Fibroblast of skin of right biceps (primary cell): ENCODE data around the gene KCNJ2.

Source experiments
- DNase-seq: peaks from one replicate; pipeline ENCODE4 v3.0.0-alpha.2; 2013

KCNJ2 gene

GRCh38 chr17:70206361-70207010 is 37.2 kb downstream of the KCNJ2 start:
- DNase-seq, result no peak

DNA sequence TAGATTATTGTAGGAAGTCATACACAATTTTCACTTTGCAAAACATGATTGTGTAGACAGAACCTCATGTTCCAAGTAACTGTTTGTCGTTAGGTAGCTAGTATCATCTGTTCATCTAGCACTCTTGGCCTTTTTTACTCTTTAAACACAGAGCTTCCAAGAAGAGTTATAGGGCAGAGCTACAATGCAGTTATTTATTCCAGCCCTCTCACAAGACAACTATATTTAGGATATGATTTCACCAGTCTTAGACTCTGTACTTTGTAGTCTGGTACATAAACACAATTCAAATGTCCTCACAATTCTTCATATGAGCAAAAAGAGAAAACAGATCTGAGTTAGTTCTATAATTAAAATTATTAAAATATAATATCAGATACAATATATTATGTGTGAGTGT is 37.9 kb downstream of the KCNJ2 start:
- DNase-seq, result no peak

DNA sequence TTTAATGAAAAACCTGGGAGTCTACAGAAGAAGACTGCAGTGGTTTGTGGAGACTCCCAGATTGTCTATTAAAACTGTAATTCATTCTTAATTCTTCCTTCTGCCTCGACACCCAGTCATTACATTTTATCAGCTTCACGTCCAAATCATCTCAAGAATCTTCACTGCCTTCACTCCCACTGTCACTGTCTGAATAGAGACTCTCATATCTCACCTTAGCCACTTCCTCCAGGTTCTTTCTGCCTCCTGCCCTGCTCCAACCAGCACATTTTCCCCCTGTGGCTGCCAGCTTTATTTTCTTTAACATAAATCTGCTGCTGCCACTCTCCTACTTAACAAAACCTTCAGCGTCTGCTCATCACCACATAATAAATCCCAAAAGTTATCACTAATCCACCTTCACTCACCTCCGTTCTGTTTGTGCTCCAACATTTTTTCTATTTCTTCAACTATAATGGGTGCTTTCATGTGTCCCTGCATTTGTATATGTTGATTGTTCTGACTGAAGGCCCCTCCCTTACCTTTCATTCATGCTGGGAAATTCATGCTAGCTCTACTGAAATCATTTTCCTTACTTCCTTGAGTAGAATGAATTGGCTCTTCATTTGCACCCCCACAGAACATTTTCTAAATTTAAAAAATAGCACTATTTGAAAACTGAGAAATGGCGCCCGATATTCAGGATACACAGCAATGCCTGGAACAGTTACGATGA is 38.9 kb downstream of the KCNJ2 start:
- DNase-seq, result no peak

DNA sequence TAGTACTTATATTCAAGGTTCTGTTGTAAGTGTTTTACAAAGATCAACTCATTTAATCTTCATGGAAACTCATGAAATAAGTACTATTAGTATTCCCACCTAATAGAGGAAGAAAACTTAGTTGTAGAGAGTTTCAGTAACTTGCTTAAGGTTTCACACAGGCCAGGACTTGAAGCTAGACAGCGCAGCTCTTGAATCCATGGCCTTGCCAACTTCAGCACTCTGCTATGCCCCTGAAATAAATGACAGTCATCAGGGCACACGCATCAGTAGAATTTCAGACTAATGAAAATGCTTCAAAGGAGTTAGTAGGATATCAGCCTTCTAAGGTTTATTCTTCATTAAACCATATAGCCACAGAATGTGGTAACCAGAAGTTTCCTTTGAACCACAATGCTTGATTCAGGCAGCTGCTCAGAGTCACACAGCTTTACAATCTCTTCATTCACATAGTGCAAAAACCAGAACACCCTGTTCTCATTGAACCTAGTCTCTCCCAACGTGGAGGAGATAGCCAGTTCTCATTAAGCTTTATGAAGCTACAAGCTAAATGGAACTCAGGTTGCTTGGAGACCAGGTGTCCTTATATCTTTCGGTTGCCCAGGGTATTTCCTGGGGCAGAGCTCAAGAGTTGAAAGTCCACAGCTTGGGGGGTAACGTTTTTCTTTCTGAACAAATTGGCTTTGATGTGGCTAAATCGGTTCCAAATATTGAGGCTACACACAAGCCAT is 39.7 kb downstream of the KCNJ2 start:
- DNase-seq, result no peak

DNA sequence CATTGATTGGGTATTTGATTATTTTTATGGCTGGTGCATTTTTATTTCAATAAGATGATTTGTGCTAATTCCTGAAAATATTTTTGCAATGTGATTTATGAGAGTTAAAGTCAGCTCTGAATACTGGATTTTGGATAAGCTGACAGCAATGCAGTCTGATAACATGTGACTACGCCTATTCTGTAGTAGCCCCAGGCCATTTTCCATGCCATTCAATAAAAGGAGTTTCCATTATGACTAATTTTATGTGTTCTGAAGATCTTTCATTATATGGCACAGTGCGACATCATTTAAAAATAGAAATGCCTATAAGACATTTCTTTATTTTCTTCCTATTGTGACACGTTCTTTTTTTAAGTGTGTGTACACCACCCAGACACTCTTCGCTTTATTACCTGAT is 46.3 kb downstream of the KCNJ2 start:
- DNase-seq, result no peak

DNA sequence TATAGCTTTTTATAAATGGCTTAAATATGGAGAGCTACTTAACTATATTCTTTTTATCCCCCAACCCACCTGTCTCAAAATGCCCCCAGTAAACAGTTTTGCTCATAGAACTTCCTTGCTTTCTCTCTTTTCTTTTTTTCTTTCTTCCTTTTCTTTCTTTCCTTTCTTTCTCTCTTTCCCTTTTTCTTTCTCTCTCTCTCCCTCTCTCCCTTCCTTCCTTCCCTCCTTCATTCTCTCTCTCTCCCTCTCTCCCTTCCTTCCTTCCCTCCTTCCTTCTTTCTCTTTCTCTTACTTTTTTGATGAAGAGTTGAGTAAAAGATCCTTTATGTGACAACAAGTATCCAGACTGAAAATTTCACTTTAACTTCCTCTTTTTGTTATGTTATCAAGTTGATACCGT is 48.2 kb downstream of the KCNJ2 start:
- DNase-seq, result no peak

GRCh38 chr17:70225276-70225675 is 55.9 kb downstream of the KCNJ2 start:
- no peak for DNase-seq
